ENCODE data around the gene TARM1.
"Not testable (repeated sequence)": the region's sequence is repeated elsewhere in the genome, so short reads cannot be mapped to it uniquely, and the experiment has no call there.

TARM1 gene

DNA sequence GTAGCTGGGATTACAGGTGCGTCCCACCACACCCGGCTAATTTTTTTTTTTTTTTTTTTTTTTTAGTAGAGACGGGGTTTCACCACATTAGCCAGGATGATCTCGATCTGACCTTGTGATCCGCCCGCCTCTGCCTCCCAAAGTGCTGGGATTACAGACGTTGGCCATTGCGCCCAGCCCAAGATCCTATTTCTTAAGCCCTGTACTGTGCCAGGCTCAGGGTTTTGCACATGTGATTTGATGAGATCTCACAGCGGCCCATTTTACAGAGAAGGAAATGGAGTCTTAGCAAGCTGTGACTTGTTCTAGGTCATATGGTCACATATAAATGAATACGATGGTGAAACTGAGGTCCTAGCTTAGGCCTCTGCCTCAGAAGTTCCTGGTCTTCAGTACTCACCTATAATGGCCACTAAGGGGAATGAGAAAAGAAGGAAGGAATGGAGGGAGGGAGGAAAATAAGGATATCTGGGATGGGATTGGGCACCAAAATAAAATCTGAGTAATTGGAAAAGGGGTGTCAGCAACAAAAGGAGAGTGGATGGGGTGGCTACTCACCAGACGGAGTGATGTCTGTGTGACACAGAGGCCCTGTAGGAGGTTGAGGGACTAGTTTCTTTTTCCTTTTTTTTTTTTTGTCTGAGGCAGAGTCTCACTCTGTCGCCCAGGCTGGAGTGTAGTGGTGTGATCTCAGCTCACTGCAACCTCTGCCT lies 18.2 kb upstream of the TARM1 start:
- DNase-seq, result no peak

DNA sequence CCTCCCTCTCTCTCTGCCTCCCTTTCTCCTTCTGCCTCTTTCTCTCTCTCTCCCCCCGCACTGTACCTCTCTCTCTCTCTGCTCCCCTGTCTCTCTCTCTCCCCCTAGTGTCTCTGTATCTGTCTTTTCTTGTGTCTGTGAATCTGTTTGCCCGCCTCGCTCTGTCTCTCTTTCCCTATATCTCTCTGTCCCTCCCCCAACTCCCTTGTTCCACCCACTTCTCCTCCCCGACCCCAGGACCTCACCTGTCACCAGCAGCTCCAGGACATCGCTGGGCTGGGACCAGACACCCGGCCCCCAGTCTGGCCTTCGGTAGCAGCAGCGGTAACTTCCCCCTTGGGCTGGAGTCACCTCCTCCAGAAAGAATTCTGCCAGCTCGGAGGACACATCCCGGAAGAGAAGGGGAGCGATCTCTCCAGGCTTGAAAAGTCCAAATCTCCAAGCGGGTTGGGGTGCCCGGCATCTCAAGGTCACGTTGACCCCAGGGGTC lies 15.5 kb upstream of the TARM1 start:
- DNase-seq, result no peak

DNA sequence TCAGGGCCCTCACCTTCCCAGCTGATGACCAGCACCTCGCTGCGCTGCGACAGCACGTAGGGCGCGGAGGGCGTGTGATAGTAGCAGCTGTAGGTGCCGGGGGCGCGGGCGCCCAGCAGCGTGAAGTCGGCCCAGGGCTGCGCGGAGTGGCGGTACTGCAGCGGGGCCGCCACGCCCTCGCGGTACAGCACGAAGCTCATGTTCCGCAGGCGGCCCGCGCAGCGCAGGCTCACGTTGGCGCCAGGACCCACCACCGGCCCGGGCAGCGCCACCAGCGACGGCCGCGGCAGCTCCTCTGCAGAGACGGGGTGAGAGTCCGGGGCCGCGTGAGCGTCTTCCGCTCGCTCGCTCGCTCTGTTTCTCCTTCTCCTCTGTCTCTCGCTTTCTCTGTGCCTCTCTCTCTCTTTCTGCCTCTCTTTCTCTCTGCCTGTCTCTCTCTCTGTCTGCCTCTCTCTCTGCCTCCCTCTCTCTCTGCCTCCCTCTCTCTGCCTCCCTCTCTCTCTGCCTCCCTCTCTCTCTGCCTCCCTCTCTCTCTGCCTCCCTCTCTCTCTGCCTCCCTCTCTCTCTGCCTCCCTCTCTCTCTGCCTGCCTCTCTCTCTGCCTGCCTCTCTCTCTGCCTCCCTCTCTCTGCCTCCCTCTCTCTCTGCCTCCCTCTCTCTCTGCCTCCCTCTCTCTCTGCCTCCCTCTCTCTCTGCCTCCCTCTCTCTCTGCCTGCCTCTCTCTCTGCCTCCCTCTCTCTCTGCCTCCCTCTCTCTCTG lies 14.9 kb upstream of the TARM1 start:
- DNase-seq, result peak; percentile 65

DNA sequence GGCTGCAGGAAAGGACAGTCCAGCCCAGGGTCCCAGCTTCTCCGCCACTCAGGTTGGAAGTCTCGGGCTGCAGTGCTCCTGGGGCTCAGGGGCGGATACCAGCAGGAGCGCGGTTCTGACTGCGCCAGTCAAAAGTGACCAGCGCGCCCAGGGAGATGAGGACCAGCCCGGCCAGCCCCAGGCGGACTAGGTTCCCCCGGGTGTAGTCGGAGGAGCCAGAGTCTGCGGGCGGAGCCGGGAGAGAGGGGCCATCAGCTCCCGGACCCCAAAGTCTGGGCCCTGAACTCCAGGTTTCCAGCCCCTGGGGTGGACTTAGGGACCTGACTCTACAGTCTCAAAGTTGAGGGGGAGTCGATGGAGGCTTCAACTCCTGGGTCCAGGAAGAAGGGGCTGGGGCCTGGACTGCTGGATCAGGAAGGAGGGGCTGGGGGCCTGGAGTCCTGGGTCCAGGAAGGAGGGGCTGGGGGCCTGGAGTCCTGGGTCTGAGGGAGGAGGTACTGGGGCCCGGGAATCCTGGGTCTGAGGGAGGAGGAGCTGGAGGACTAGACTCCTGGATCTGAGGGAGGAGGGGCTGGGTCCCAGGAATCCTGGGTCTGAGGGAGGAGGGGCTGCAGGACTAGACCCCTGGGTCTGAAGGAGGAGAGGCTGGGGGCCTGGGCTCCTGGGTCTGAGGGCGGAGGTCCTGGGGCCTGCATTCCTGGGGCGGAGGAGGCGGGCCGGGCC lies 14.1 kb upstream of the TARM1 start:
- DNase-seq, result no peak

DNA sequence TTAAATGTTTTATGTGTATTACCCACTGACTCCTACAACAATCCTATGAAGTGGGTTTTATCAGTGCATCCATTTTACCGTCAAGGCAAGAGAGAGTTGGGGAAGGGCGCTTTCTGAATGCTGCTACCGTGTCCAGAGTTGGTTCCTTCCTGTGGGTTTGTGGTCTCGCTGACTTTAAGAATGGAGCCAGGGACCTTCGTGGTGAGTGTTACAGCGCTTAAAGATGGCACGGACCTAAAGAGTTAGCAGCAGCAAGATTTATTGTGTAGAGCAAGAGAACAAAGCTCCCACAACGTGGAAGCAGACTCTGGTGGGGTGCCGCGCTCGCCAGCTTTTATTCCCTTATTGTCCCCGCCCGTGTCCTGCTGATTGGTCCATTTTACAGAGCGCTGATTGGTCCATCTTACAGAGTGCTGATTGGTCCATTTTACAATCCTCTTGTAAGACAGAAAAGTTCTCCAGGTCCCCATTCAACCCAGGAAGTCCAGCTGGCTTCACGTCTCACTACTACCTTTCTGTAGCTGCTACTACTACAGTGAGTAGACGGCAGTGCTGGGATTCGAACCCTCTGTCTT lies 13.3 kb upstream of the TARM1 start:
- no peak for DNase-seq

DNA sequence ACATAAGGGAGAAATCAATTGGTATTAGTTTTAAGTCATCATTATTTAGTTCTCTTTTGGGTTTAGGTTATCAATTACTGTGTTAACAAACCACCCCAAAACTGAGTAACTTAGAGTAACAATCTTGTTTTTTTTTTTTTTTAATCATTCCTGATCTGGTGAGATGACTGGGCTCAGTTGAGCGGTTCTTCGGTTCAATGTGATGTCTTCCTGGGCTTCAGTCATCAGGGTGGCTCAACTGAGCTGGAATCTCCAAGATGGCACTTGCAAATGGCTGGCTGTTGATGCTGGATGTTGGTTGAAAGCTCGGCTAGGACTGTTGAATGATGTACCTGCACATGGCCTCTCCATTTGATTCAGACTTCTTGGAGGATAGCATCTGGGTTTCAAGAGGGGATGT lies 3.2 kb upstream of the TARM1 start:
- DNase-seq, result no peak

DNA sequence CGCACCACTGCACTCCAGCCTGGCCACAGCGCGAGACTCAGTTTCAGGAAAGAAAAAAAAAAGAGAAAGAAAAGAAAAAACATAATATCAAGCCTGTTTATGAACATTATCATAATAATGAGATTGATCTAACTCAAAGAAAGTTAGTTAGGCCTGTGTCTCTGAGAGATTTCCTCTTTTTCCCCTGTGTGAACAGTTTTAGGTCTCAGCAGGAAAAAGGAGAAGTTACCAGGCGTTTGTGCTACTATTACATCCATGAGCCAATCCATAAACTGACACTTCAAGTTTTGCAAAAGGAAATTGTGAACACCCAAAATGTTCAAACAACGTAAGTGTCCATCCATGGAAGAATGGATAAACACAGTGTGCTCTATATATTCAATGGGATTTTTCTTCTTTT lies 3.8 kb downstream of the TARM1 start:
- no peak for DNase-seq

DNA sequence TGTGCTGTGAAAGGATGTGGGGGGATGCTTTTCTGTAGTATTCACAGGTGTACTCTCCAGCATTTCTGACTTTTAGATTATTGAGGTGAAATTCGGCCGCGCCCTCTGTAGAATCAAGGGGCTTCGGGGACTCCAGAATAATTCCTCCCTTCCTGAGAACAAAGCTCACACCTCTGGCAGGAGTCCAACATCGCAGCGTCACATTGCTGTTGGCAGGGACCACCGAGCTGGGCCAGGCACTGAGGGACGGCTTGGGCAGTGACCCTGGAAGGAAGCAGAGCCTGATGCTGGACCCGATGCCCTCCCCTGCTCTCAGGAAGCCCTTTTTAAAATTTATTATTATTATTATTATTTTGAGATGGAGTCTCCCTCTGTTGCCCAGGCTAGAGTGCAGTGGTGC lies 6.3 kb downstream of the TARM1 start:
- no peak for DNase-seq

DNA sequence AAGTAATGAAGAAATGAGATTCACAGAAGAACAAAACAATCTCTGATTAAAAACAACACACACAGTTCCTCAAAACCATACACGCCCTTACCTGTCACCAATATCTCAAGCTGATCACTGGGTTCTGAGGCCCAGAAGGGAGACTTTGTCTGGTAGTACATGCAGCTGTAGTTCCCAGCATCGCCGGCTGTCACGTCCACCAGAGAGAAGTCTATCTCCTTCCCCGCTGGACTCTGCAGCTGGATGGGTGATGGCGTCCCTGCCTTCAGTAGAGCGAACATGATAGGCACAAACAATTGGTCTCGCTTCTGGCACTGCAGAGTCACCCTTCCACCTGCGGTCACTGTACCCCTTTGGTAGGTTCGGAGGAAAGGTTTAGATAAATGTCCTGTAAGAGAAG lies 7.3 kb downstream of the TARM1 start:
- DNase-seq, result no peak

DNA sequence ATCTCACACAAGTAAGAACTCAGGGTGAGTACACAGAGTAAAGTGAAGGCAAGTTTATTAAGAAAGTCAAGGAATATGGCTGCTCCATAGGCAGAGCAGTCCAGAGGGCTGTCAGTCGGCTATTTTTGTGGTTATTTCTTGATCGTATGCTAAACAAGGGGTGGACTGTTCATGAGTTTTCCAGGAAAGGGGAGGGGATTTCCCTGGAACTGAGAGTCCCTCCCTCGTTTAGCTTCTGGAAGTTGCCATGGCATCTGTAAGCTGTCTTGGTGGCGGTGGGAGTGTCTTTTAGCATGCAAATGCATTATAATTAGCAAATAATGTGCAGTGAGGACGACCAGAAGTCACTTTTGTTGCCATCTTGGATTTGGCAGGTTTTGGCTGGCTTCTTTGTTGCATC lies 11.7 kb downstream of the TARM1 start:
- DNase-seq, result no peak

DNA sequence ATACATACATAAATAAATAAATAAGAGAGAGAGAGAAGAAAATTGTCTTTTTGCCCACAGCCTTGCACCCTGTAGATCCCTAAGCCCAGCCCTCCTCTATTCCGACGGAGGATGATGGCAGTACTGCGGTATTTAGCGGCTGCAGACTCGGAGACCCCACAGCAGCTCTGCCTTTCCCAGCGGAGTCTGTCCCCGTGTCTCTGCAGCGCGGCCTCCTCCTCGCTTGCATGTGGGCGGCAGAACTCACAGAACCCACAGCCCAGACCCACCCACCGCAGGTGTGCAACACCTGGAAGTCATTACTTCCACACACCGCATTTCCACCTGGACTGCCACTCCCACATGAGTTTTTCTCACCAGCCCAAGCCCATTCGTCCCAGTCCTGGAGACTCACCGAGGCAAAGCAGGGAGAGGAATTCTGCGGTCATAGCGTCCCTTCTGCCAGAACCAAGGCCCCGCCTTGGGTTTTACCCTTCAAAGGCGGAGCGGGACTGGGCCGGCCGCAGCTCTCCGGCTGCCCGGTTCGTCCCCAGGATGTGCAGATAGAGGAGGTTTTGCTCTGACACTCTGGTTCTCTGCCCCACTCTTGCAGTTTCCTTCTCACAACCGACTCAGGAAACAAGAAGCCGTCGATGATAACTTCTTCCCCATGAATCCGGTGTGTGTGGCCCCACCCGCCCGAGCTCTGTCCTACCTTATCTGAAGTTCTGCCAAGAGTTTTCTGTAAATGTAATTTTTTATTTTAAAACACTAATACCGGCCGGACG lies 17.6 kb downstream of the TARM1 start, which contains the start of gene VSTM1:
Gene VSTM1 (minus strand): TSS at position 548 of the 767 bp plus-strand sequence. CDS start 120 bp downstream, at position 428.
- no peak for DNase-seq

DNA sequence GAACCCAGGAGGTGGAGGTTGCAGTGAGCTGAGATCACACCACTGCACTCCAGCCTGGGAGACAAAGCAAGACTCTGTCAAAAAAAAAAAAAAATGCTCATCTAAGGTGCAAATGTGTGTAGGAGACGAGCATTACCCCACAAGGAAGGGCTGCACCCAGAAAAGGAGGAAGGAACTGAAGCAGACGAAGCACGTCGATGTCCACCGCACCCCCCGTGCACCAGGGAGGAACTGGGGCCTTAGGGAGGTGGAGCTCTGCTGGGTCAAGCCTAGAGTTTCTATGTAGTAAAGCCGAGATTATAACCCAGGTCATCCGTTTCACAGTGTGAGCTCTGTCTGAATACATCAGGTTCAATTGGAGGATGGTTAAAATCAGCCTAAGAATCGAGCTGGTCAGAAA lies 18.5 kb downstream of the TARM1 start:
- no peak for DNase-seq

DNA sequence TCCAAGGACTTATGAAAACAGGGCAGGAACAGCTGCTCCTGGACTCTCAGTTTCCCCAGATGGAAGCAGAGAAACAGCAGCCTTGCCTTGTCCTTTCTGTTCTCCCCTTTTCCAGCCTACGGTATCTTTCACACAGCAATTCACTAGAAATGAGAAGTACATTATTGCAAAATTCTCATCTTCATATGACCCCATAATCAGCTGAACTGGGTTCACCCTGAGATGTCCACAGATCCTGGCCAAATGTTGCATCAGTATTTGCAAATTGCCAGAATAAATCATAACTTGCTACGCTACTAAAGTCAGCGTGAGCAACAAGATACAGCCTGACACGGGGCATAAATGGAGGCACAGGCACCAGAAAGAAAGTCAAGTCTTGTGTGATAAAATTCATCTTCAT lies 33.5 kb downstream of the TARM1 start:
- no peak for DNase-seq

DNA sequence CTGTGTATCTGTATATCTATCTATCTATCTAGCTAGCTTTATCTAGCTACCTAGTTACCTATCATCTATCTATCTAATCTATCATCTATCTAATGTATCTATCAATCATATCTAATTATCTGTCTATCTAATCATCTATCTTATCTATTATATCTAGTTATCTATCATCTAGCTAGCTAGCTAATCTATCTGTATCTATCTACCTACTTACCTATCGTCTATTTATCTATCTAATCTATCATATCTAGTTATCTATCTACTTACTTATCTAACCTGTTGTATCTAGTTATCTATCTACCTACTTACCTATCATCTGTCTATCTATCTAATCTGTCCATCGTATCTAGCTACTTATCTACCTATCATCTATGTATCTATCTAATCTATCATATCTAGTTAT lies 35.4 kb downstream of the TARM1 start:
- no peak for DNase-seq

DNA sequence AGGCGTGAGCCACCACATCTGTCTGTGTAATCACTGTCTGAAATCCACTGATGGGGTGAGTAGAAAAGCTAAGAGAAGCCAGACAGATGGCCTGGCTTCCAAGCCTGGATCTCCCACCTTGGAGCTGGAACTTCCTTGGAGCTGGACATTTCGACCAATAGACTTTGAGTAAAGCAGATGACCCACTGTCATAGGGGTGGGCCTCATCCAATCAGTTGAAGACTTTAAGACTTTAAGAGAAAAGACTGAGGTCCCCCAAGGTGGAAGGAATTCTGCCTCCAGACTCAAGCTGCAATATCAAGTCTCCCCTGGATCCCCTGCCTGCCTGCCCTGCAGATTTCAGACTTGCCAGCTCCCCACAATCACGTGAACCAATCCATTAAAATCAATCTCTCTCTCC lies 38.2 kb downstream of the TARM1 start:
- DNase-seq, result no peak

DNA sequence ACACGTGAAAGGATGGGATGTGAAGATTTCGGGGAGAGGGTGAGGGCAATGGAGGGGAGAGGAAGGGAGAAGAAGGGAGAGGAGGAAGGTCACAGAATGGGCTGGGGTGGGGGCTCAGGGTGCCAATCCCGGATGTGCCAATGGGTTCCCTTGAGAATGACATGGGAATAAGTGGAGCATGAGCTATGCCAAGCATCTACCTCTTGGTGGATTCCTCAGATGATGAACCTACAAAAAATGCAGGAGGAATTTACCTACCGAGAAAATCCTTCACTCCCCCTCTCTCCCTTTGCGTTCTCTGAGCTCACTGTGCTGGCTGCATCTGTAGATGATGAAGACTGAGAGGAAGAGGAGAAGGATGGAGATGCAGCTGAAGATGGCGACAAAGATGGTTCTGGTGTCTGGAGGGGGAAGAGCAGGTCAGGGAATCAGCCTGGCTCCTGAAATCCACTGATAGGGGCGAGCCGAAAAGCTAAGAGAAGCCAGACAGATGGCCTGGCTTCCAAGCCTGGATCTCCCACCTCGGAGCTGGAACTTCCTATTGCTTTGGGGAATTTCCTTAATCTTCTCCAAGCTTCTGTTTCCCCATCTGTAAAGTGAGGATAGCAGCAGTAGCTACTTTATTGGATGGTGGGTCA lies 39.1 kb downstream of the TARM1 start:
- no peak for DNase-seq

DNA sequence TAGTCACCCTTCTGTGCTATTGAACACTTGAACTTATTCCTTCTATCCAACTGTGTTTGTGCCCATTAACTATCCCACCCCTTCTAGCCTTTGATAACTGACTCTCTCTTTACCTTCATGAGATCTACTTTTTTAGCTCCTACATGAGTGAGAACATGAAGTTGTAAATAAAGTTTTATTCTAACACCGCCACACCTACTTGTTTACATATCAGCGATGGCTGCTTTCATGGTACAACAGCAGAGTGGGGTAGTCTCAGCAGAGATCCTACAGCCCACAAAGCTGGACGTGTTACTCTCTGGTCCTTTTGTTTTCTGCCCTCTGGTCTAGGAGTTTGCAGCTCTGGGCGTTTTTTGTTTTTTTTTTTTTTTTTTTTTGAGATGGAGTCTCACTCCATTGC lies 41.2 kb downstream of the TARM1 start:
- DNase-seq, result no peak

DNA sequence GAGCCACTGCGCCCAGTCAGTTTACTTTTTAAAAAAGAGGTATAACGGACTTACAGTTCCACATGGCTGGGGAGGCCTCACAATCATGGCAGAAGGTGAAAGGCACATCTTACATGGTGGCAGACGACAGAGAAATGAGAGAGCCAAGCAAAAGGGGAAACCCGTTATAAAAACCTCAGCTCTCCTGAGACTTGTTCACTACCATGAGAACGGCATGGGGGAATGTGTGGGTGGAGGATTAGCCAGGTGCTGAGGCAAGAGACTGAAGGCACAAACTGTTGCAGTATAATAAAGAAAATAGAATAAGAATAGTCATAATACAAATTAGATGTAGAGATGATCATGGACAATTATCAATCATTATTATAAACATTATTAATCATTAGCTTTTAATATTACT lies 44.6 kb downstream of the TARM1 start:
- DNase-seq, result not testable (repeated sequence)

DNA sequence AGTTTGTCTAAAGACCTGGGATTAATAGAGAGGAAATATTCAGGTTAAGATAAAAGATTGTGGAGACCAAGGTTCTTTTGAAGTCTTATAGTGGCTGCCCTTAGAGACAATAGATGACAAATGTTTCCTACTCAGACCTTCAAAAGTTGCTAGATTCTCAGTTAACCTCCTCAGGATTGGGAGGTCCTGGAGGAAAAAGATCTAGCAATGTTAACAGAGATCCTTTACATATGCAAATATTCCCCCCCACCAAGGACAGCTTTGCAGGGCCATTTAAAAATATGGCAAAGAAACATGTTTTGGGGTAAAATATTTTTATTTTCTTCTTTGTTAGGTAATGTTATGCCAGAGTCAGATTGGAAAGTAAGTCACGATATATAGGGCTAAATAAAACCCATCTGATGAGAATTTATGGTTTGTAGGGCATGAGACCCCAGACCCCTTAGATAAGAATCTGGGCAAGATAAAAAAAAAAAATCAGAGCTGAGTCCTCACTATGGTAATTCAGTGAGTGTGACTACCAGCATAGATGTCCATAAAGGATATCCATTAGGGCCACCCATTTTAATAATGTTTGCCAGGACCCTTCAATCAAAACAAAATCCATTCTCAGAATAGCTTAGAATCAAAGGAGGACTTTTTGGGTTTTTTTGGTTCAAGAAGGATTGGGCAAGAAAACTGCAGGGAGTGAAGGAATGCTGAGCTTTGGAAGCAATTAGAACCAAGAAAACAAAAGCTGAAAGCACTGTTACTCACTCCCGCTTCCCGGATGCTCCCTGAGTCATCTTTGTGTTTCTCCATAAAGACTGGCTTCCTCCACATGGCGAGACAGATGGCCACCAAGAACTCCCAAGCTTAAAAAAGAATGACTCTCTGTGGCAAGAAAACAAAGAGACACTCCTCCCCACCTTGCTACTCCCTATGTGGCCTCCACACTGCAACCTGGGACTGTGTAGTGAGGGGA lies 45.7 kb downstream of the TARM1 start:
- DNase-seq, result no peak

DNA sequence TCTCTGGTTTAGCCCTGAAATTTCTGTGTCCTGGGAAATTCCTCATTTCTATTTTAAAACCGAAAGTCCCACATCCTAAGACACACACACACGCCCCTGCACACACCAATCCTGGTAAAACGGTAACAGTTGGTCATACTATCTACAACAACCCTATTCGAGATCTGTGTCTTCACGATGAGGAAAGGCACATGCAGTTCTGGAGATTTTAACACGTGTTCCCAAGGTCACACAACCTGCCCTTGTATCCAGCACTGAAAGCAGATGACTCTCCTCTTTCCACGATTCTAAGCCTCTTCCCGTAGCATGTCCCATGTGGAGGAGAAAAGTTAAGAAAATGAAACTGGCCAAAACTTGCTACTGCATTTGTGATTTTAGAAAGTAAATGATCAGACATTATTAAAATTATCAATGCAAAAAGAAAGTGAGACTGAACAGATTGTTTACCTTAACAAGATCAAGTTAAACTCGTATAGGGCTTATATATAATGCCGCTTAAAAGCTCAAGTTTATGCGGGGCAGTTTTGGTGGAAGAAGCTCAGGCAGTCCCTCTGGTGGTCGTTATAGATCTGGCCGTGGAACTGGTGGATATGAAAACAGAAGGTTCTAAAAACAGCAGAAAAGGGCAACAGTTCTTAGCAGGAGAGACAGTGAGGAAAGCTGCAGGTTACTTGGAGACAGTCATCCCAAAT lies 50.1 kb downstream of the TARM1 start:
- DNase-seq, result no peak
